22Rv1 (cell line): Measurements from ENCODE around the gene SLIT3.

ENCODE experiments used
- H3K27ac ChIP-seq: fragments of 450-650 bp; 2 replicates; pipeline ENCODE4 v1.5.1; 2017
- ZFX ChIP-seq: fragments of 450-650 bp; IDR thresholded peaks from 2 replicates; pipeline ENCODE4 v1.6.1; 2017; ENCODE audit warnings: antibody characterized with exemption, borderline replicate concordance
- TF ChIP-seq, protein P1 (sequence below): fragments of 450-650 bp; IDR thresholded peaks from 2 replicates; pipeline ENCODE4 v1.5.1; 2017; ENCODE audit warnings: mild to moderate bottlenecking

The SLIT3 gene

GRCh38 chr5:168802337-168802736 is 498.6 kb downstream of the SLIT3 start:
- no peak overlapping the region for H3K27ac ChIP-seq
- no peak for TF ChIP-seq ZFX
- TF ChIP-seq, protein P1, sequence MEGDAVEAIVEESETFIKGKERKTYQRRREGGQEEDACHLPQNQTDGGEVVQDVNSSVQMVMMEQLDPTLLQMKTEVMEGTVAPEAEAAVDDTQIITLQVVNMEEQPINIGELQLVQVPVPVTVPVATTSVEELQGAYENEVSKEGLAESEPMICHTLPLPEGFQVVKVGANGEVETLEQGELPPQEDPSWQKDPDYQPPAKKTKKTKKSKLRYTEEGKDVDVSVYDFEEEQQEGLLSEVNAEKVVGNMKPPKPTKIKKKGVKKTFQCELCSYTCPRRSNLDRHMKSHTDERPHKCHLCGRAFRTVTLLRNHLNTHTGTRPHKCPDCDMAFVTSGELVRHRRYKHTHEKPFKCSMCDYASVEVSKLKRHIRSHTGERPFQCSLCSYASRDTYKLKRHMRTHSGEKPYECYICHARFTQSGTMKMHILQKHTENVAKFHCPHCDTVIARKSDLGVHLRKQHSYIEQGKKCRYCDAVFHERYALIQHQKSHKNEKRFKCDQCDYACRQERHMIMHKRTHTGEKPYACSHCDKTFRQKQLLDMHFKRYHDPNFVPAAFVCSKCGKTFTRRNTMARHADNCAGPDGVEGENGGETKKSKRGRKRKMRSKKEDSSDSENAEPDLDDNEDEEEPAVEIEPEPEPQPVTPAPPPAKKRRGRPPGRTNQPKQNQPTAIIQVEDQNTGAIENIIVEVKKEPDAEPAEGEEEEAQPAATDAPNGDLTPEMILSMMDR, result no peak

DNA sequence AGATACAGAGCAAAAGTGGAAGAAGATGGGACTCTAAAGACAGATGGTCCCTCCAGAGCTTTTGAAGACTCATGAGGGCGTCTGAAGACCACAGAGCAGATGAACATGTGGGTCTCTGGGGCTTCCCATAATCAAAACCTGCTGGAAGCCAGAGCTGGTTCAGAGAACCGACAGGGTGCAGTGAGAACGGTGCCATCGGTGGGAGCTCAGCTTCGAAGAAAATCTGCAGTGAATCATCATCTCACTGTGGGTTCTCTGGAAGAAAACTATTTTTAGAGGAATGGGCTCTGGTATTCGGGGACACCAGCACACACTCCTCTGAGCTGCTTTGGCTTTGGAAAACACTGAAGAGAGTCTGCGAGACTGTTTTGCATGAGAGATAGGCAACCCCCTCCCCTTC is 499.4 kb downstream of the SLIT3 start:
- no peak for TF ChIP-seq ZFX
- TF ChIP-seq, protein P1, result no peak
- H3K27ac ChIP-seq, result no peak overlapping the region

DNA sequence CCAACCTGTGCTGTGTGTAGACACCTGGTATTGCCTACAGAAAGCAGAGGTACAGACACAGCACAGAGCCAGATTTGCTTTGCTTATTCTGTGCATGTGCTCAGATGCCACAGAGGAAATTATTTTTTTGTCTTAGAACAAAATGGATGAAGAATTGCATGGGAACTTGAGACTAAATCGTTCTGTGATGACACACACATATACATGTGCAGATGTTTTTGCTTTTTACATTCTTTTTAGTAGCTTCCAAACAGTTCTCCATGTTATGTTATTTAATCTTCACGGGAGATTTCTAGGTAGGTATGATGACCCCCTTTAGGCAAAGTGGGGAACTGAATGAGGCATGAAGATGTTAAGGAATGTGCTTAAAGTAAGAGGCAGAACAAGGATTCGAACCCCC is 500.2 kb downstream of the SLIT3 start:
- no peak overlapping the region for H3K27ac ChIP-seq
- TF ChIP-seq, protein P1, result no peak
- TF ChIP-seq ZFX, result no peak

GRCh38 chr5:168798065-168799023 is 502.6 kb downstream of the SLIT3 start:
- H3K27ac ChIP-seq, result no peak overlapping the region
- TF ChIP-seq, protein P1, result no peak
- TF ChIP-seq ZFX, result no peak

- H3K27ac ChIP-seq, result no peak overlapping the region
- TF ChIP-seq ZFX, result no peak
- TF ChIP-seq, protein P1, result no peak
Observed at GRCh38 chr5:168796593-168797580, 504.1 kb downstream of the SLIT3 start.

DNA sequence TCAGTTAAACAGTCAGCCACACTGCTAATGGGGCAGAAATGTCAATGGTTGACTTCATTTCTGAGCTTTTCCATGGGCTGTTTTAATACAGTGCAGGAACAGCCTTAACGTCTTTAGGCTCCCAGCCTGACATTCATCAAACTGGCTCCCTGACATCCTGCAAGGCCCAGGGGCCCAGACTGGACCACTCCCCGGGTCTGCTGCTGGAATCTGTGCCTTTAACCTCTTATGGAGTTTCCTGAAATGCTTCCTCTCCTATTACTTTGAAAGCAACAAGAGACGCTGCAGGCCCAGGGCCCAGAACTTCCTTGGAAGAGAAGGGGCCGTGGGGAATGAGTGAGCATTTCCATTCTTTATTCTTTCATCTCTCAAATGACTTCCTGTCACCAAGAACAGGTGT is 504.9 kb downstream of the SLIT3 start:
- H3K27ac ChIP-seq, result no peak overlapping the region
- TF ChIP-seq, protein P1, result no peak
- TF ChIP-seq ZFX, result no peak
